A673 (cell line): ENCODE data around the gene MALL. TPM values are rescaled to one million over a fixed set of nuclear protein-coding genes. Genes with fewer than 3 reads are reported as not detected.

ENCODE experiments used
- BruUV-seq: library from RNA; stranded (reverse); fragments of 400-500 nt; replicated peaks from 2 replicates; lab custom pipeline; 2021; lab: Mats Ljungman, UMichigan
- CTCF ChIA-PET: fragments of 300-600 bp; sonication (Branson Sonifier 250); formaldehyde crosslinking; loops from one replicate; lab custom pipeline; 2022; ENCODE audit warnings: antibody characterized with exemption; lab: Charles Lee
- POLR2A ChIA-PET: fragments of 300-600 bp; sonication (Branson Sonifier 250); formaldehyde crosslinking; loops from one replicate; lab custom pipeline; 2022; ENCODE audit warnings: antibody characterized with exemption; ENCODE audit not compliant: low non-redundant PET; lab: Charles Lee
- DNase-seq: peaks from one replicate; pipeline ENCODE4 v3.0.0-alpha.2; 2015; ENCODE audit warnings: low spot score
- H3K27ac ChIP-seq: fragments of 200-600 bp; sonication (generic); 2 replicates; pipeline ENCODE4 v1.5.1; 2016; ENCODE audit warnings: mixed run types, low read depth, mild to moderate bottlenecking, mixed read lengths, antibody characterized with exemption, low read length; ENCODE audit not compliant: poor library complexity, severe bottlenecking
- H3K27me3 ChIP-seq: fragments of 200-600 bp; sonication (generic); replicated peaks from 2 replicates; pipeline ENCODE4 v1.6.1; 2017; ENCODE audit warnings: mixed run types, low read depth, mild to moderate bottlenecking, mixed read lengths, antibody characterized with exemption, low read length; ENCODE audit not compliant: insufficient read depth, poor library complexity
- H3K36me3 ChIP-seq: fragments of 200-600 bp; sonication (generic); 2 replicates; pipeline ENCODE4 v1.6.1; 2016; ENCODE audit warnings: mixed run types, mild to moderate bottlenecking, mixed read lengths, antibody characterized with exemption, low read length; ENCODE audit not compliant: insufficient read depth, poor library complexity, severe bottlenecking
- H3K4me1 ChIP-seq: fragments of 200-600 bp; sonication (generic); 2 replicates; pipeline ENCODE4 v1.6.1; 2017; ENCODE audit warnings: mixed run types, mild to moderate bottlenecking, mixed read lengths, antibody characterized with exemption, low read length; ENCODE audit not compliant: insufficient read depth, poor library complexity, severe bottlenecking
- H3K4me3 ChIP-seq: fragments of 200-600 bp; sonication (generic); 2 replicates; pipeline ENCODE4 v1.5.1; 2016; ENCODE audit warnings: low read depth, mixed run types, mild to moderate bottlenecking, mixed read lengths, low read length; ENCODE audit not compliant: poor library complexity, severe bottlenecking
- H3K9me3 ChIP-seq: fragments of 200-600 bp; sonication (generic); 2 replicates; pipeline ENCODE4 v1.6.1; 2016; ENCODE audit warnings: mixed run types, low read depth, mild to moderate bottlenecking, mixed read lengths, antibody characterized with exemption, low read length; ENCODE audit not compliant: poor library complexity, severe bottlenecking
- CTCF ChIP-seq: fragments of 300-800, 200-600 bp; sonication (generic); conservative IDR thresholded peaks from 2 replicates; pipeline ENCODE4 v1.5.1; 2017; ENCODE audit warnings: low read depth, mild to moderate bottlenecking, antibody characterized with exemption, low read length, moderate library complexity, mixed read lengths
- EZH2 ChIP-seq: fragments of 200-600 bp; sonication (generic); IDR thresholded peaks from 2 replicates; pipeline ENCODE4 v1.6.1; 2017; ENCODE audit warnings: borderline replicate concordance, low read depth, mild to moderate bottlenecking, mixed read lengths, antibody characterized with exemption, low read length; ENCODE audit not compliant: poor library complexity, severe bottlenecking
- intact Hi-C: fragments of 100-400 bp; cut with micrococcal nuclease; formaldehyde crosslinking; loops from one replicate; pipeline ENCODE4 v1.10.0; 2022; ENCODE audit not compliant: unreplicated experiment
- total RNA-seq: library from RNA; stranded (reverse); gene quantifications from 2 replicates; pipeline ENCODE4 v1.2.3, GENCODE V29; 2021

Gene MALL
- total RNA-seq, 1 experiment from 2014 or later, result 0.17 TPM

- POLR2A ChIA-PET, result no interaction called here
- CTCF ChIA-PET, result no interaction called here
- TF ChIP-seq EZH2, result no peak
- TF ChIP-seq CTCF, result no peak
- no peaks in the 10 kb centered on the region for H3K27me3 ChIP-seq
- H3K9me3 ChIP-seq, result no peaks in the 10 kb centered on the region
- no peak overlapping the region for H3K27ac ChIP-seq
- H3K36me3 ChIP-seq, result no peaks in the 10 kb centered on the region
- BruUV-seq, result no TSS peak
- DNase-seq, result no peak
- H3K4me3 ChIP-seq, result no peak overlapping the region
- intact Hi-C loops, result no loop called here
- peaks cover 6% of the 10 kb centered on the region for H3K4me1 ChIP-seq
Observed at GRCh38 chr2:110130757-110131156, 15.1 kb upstream of the MALL start.

- Histone ChIP-seq H3K27me3 (no peaks in the 10 kb centered on the region), H3K4me3 (no peak overlapping the region), H3K9me3 (no peaks in the 10 kb centered on the region), H3K36me3 (no peaks in the 10 kb centered on the region), H3K4me1 (peaks cover 14% of the 10 kb centered on the region), H3K27ac (no peak overlapping the region)
- intact Hi-C loops, result no loop called here
- TF ChIP-seq EZH2 (no peak), CTCF (no peak)
- ChIA-PET POLR2A (no interaction called here), CTCF (no interaction called here)
- no peak for DNase-seq
- BruUV-seq, result no TSS peak
Observed at GRCh38 chr2:110126906-110127305, 11.3 kb upstream of the MALL start.

- Histone ChIP-seq H3K27me3 (no peaks in the 10 kb centered on the region), H3K27ac (no peak overlapping the region), H3K9me3 (no peaks in the 10 kb centered on the region), H3K36me3 (no peaks in the 10 kb centered on the region), H3K4me3 (no peak overlapping the region), H3K4me1 (peaks cover 14% of the 10 kb centered on the region)
- no TSS peak for BruUV-seq
- DNase-seq, result no peak
- TF ChIP-seq CTCF, result no peak
- no peak for TF ChIP-seq EZH2
- ChIA-PET CTCF (no interaction called here), POLR2A (no interaction called here)
- intact Hi-C loops, result no loop called here
Observed at GRCh38 chr2:110126086-110126773, 10.6 kb upstream of the MALL start.
